Tibial nerve (tissue), 4 donors: ENCODE measurements around the gene PRDM2.

Source experiments
- CTCF ChIP-seq, 5 experiments: fragments of 200-600 bp in 3 of 5; fragments of 450-650 bp in 2 of 5; sonication (generic) in 3 of 5; IDR thresholded peaks; one replicate each; pipeline ENCODE4 v1.5.1; 2016 to 2019; ENCODE audit warnings: antibody characterized with exemption in 5 of 5, mild to moderate bottlenecking in 3 of 5, moderate library complexity in 2 of 5
- EP300 ChIP-seq, 2 donors: sonication (generic); formaldehyde crosslinking; IDR thresholded peaks; one replicate each; pipeline ENCODE4 v1.6.1; 2017; ENCODE audit warnings: antibody characterized with exemption in 2 of 2, mild to moderate bottlenecking in 1 of 2

DNA sequence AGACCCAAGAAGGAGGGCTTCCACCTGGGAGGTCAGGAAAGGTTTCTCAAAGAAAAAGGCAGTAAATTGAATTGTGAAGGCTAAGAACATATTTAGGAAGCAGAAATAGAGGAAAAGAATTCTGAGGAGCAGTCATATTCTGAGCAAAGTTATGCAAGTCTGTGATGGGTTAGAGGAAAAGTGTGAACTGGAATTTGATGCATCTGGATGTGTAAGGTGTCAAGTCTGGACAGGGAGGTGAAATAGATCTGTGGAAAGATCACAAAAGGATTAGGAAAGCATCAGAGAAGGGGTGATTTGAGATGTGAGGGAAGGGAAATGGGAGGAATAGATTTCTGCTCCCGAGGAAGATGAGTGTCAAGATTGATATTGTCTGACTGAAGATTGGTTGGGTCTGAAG, 18.1 kb upstream of the PRDM2 start:
- no peak for TF ChIP-seq EP300 (IDR thresholded peaks at IDR 0.05)
- no peak for TF ChIP-seq CTCF (IDR thresholded peaks at IDR 0.05)
